Brain microvascular endothelial cell (primary cell): ENCODE measurements around the gene TIGD1.

Source experiments
- DNase-seq: peaks from one replicate; pipeline ENCODE4 v3.0.0-alpha.2; 2020
- H3K27ac ChIP-seq: fragments of 250-450 bp; sonication (Bioruptor Pico); 2 replicates; pipeline ENCODE4 v1.5.1; 2020; ENCODE audit warnings: mild to moderate bottlenecking, moderate library complexity
- H3K27me3 ChIP-seq: fragments of 250-450 bp; sonication (Bioruptor Pico); replicated peaks from 2 replicates; pipeline ENCODE4 v1.5.1; 2020; ENCODE audit warnings: mild to moderate bottlenecking
- H3K36me3 ChIP-seq: fragments of 250-450 bp; sonication (Bioruptor Pico); replicated peaks from 2 replicates; pipeline ENCODE4 v1.5.1; 2020; ENCODE audit warnings: mild to moderate bottlenecking
- H3K4me3 ChIP-seq: 2 replicates; pipeline ENCODE4 v1.5.1; 2011; ENCODE audit warnings: low read depth, mild to moderate bottlenecking, control low read depth, low read length, moderate library complexity
- in situ Hi-C: cut with HindIII; loops from 2 replicates; pipeline ENCODE4 v1.10.0; 2017; ENCODE audit warnings: low sequenced_read_pairs, low pct_ligation_motif_present
- TF ChIP-seq, protein P1 (sequence below): IDR thresholded peaks from 2 replicates; pipeline ENCODE4 v1.5.1; 2011; ENCODE audit warnings: low read depth, mild to moderate bottlenecking, moderate library complexity, low read length, control low read depth, inconsistent platforms; ENCODE audit errors: missing control alignments

The TIGD1 gene

DNA sequence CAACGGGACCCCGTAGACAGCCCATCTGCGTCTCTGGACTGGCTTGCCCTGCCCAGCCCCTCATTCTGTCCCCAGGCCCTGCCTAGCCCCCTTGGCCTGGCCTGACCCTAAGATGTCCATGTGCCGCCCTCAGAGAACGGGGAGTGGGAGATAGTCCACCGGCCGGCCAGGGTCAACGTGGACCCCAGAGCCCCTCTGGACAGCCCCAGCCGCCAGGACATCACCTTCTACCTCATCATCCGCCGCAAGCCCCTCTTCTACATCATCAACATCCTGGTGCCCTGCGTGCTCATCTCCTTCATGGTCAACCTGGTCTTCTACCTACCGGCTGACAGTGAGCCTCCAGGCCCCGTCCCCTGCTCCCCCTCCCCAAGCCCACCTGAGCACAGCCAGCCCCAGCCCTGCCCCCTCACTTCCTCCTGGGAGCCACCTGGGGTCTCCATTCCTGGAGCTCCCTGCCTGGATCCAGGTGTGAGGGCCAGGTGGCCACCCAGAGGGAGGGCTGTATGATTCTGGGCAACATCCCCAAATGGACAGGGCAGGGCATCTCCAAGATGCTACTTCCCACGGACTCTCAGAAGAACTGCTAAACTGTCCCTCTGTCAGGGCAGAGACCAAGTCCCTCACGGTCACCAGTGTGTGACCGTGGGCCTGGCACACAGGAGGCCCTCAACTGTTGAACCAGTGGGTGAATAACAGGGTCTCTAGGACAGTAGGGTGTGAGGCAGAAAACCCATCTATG lies 20.4 kb downstream of the TIGD1 start:
- in situ Hi-C loops, result no loop called here
- no peak for DNase-seq
- TF ChIP-seq, protein P1, sequence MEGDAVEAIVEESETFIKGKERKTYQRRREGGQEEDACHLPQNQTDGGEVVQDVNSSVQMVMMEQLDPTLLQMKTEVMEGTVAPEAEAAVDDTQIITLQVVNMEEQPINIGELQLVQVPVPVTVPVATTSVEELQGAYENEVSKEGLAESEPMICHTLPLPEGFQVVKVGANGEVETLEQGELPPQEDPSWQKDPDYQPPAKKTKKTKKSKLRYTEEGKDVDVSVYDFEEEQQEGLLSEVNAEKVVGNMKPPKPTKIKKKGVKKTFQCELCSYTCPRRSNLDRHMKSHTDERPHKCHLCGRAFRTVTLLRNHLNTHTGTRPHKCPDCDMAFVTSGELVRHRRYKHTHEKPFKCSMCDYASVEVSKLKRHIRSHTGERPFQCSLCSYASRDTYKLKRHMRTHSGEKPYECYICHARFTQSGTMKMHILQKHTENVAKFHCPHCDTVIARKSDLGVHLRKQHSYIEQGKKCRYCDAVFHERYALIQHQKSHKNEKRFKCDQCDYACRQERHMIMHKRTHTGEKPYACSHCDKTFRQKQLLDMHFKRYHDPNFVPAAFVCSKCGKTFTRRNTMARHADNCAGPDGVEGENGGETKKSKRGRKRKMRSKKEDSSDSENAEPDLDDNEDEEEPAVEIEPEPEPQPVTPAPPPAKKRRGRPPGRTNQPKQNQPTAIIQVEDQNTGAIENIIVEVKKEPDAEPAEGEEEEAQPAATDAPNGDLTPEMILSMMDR, result no peak
- Histone ChIP-seq H3K36me3 (no peaks in the 10 kb centered on the region), H3K4me3 (no peak overlapping the region), H3K27ac (no peak overlapping the region), H3K27me3 (peaks cover 5% of the 10 kb centered on the region)

DNA sequence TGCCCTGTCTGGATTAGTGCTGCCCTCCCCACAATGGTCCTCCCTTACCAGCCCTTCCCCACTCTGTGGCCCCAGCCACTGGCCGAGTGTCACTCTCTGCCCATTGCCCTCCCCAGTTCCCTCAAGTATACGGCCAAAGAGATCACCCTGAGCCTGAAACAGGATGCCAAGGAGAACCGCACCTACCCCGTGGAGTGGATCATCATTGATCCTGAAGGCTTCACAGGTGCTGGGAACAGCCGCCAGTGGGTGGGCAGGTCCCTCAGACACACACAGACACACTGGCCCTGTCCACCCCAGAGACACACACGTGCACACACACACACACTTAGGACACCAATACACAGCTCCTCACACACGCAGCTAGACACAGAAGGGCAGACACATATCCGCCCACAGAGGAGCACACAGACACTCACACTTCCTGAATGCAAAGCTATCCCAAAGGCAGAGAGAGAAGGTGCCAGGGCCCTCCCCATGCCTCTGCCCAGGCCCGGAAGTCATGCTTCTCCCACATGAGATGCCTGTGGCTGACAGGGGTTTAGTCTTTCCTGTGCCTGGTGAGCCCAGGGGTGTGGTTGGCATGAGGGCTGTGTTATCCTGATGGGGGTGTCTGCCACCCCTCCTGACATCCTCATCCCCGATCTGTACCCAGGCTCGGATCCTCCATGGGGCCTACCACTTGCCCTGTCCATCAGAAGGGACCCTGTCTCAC lies 21.5 kb downstream of the TIGD1 start:
- in situ Hi-C loops, result no loop called here
- Histone ChIP-seq H3K36me3 (no peaks in the 10 kb centered on the region), H3K27me3 (peaks cover 12% of the 10 kb centered on the region), H3K4me3 (no peak overlapping the region), H3K27ac (no peak overlapping the region)
- DNase-seq, result no peak
- TF ChIP-seq, protein P1, result no peak

DNA sequence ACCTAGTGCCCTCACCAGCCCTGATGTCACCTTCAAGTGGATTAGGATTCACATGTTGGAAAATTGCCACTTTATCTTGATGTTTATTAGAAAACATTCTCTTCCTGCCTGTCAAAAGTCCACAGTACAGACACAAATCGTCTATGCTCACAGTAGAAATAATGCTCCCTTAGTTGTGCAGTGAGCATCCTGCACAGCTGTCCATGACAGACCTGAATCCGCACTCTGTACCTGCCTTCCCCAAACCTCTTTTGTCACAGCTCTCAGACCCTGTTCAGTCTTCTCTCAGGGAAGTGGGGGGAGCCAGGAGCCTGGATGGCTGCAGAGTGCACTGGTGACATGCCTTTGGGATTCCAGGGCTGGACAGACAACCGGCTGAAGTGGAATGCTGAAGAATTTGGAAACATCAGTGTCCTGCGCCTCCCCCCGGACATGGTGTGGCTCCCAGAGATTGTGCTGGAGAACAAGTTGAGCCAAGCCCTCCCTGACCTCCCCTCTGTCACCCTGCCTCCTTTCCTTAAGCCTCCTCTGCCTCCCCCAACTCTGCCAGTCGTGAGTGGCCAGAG lies 22.4 kb downstream of the TIGD1 start:
- in situ Hi-C loops, result no loop called here
- TF ChIP-seq, protein P1, result no peak
- DNase-seq, result no peak
- Histone ChIP-seq H3K36me3 (no peaks in the 10 kb centered on the region), H3K27ac (no peak overlapping the region), H3K4me3 (no peak overlapping the region), H3K27me3 (peaks cover 21% of the 10 kb centered on the region)

DNA sequence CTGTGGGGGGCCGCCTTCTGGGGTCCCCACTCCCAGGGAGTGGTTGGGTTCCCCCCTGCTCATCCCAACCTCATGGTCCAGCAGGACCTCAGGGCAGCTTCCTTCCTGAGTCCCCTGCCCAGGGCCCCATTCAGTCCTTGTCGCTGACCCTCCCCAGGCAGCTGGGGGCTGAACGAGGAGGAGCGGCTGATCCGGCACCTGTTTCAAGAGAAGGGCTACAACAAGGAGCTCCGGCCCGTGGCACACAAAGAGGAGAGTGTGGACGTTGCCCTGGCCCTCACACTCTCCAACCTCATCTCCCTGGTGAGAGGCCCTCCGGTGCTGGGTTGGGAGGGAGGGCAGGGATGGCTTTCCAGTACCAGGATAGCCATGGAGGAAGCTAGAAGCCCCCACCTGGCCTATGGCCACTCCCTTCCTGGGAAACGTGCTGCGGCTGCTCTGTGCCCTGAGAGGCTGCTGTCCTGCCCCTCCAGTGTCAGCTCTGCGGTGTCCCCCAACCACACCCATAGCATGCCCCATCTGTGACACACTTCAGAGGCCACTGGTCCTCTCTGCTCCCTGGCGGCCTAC lies 23.9 kb downstream of the TIGD1 start:
- in situ Hi-C loops, result no loop called here
- no peak overlapping the region for H3K4me3 ChIP-seq

DNA sequence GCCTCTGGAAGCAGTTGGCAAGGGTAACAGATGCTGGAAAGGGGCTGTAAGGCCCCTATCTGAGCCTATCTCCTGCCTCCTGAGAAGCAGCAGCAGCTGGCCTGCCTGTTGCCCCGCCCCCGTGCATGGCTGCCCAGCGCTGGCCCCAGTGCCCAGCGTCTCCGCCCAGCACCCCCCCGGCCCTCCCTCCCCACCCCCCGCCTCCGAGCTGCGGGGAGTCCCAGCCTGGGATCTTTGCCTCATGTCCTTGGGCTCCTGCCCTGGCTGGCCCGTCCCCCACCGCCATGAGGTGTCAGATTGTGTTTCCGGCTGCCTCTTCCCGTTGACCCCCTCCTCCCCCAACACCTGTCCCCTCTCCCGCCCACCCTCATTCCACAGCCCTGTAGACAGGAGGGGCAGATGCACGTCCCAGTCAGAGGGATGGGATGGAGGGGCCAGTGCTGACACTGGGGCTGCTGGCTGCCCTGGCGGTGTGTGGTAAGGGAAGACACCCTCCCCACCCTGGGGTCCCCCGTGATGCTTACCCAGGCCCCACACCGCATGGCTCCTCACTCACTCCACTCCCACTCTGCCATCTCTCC lies 24.5 kb downstream of the TIGD1 start, which contains the start of gene CHRND:
Gene CHRND (plus strand): TSS at position 370 of the 581 bp plus-strand sequence. CDS start 56 bp downstream, at position 426.
- Histone ChIP-seq H3K27me3 (peaks cover 39% of the 10 kb centered on the region), H3K4me3 (no peak within 1 kb of the TSS)

More for the DNA sequence above, 23.9 kb downstream of the TIGD1 start:
- Histone ChIP-seq H3K27ac (no peak overlapping the region), H3K27me3 (peaks cover 33% of the 10 kb centered on the region), H3K36me3 (no peaks in the 10 kb centered on the region)
- TF ChIP-seq, protein P1, result no peak
- DNase-seq, result no peak

More for the DNA sequence above, 24.5 kb downstream of the TIGD1 start, which contains the start of gene CHRND:
- Histone ChIP-seq H3K27ac (no peak within 1 kb of the TSS), H3K36me3 (no peaks in the 10 kb centered on the region)
- TF ChIP-seq, protein P1, result no peak
- no peak for DNase-seq
- in situ Hi-C loops, result no loop called here
